Hematopoietic multipotent progenitor cell treated with erythropoietin and hydrocortisone succinate and interleukin-3 and kit ligand, for 4 days (in vitro differentiated cells): ENCODE results near the gene SV2B.
A peak's percentile ranks its signal among the peaks of the same experiment; 100 is the strongest.

Source experiments
- DNase-seq: peaks from one replicate; pipeline ENCODE4 v3.0.0-alpha.2; 2015

SV2B gene

GRCh38 chr15:91140601-91141000 is 40.5 kb downstream of the SV2B start:
- peak; percentile 71 for DNase-seq

- DNase-seq, result no peak
Observed at GRCh38 chr15:91141097-91141496, 41.0 kb downstream of the SV2B start.

GRCh38 chr15:91142106-91142744 is 42.2 kb downstream of the SV2B start:
- DNase-seq, result peak; percentile 76

- DNase-seq, result no peak
Observed at GRCh38 chr15:91142946-91143345, 42.9 kb downstream of the SV2B start.

- DNase-seq, result no peak
Observed at GRCh38 chr15:91146728-91147127, 46.7 kb downstream of the SV2B start.

- DNase-seq, result no peak
Observed at GRCh38 chr15:91148243-91148642, 48.2 kb downstream of the SV2B start.

- no peak for DNase-seq
Observed at GRCh38 chr15:91150502-91151160, 50.6 kb downstream of the SV2B start.

GRCh38 chr15:91151781-91152563 is 51.9 kb downstream of the SV2B start:
- no peak for DNase-seq

GRCh38 chr15:91152896-91153581 is 53.0 kb downstream of the SV2B start:
- DNase-seq, result no peak

GRCh38 chr15:91153954-91154353 is 53.9 kb downstream of the SV2B start:
- DNase-seq, result no peak

- no peak for DNase-seq
Observed at GRCh38 chr15:91156175-91156726, 56.2 kb downstream of the SV2B start.

- DNase-seq, result no peak
Observed at GRCh38 chr15:91158415-91159394, 58.6 kb downstream of the SV2B start.

GRCh38 chr15:91165850-91166249 is 65.8 kb downstream of the SV2B start:
- DNase-seq, result no peak

GRCh38 chr15:91168457-91168856 is 68.4 kb downstream of the SV2B start:
- no peak for DNase-seq

GRCh38 chr15:91171334-91171733 is 71.3 kb downstream of the SV2B start:
- no peak for DNase-seq

GRCh38 chr15:91182101-91182500 is 82.0 kb downstream of the SV2B start:
- DNase-seq, result no peak

- DNase-seq, result no peak
Observed at GRCh38 chr15:91183596-91183995, 83.5 kb downstream of the SV2B start.

- DNase-seq, result no peak
Observed at GRCh38 chr15:91184441-91184840, 84.4 kb downstream of the SV2B start.

- DNase-seq, result peak; percentile 68
Observed at GRCh38 chr15:91186904-91187656, 87.0 kb downstream of the SV2B start.

- DNase-seq, result peak; percentile 14
Observed at GRCh38 chr15:91192285-91192684, 92.2 kb downstream of the SV2B start.
